Measurements from ENCODE around the gene WNT7A.

DNA sequence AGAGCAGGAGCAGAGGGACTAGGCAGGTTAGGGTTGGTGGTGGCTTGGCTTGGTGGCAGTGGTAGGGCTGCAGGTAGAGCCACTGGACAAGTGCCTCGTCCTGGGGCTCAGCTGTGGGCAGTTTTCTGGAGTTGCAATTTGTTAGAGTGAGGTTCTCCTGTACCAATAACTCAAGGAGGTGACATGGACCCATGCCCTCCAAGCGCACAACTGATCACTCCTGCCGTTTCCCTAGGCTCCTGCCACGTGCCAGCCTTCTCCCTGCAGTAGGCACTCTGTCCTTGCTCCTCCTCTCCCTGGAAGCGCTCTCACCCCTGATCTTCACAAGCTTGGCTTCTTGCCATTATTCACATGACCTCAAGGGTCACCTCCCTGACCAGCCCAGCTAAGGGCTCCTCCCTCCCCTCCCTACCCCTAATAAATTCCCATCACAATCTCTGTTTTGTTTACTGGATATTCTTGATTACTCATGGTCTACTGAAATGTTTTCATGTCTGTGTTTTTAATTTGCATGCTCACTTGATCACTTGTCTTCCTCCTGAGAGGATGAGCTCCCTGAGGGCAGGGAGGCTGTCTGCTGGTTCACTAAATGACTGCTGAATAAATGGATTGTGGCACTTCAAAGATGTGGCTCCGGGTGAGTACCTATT, 3.3 kb downstream of the WNT7A start:
- TF ChIP-seq, protein P1, sequence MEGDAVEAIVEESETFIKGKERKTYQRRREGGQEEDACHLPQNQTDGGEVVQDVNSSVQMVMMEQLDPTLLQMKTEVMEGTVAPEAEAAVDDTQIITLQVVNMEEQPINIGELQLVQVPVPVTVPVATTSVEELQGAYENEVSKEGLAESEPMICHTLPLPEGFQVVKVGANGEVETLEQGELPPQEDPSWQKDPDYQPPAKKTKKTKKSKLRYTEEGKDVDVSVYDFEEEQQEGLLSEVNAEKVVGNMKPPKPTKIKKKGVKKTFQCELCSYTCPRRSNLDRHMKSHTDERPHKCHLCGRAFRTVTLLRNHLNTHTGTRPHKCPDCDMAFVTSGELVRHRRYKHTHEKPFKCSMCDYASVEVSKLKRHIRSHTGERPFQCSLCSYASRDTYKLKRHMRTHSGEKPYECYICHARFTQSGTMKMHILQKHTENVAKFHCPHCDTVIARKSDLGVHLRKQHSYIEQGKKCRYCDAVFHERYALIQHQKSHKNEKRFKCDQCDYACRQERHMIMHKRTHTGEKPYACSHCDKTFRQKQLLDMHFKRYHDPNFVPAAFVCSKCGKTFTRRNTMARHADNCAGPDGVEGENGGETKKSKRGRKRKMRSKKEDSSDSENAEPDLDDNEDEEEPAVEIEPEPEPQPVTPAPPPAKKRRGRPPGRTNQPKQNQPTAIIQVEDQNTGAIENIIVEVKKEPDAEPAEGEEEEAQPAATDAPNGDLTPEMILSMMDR (IDR thresholded peaks at IDR 0.05) = no peak
- no peak for TF ChIP-seq EZH2 (IDR thresholded peaks at IDR 0.05)
- TF ChIP-seq EZH2phosphoT487 (IDR thresholded peaks at IDR 0.05) = no peak

Data from neural progenitor cell (in vitro differentiated cells).